Activated CD4-positive, CD25-positive, alpha-beta regulatory T cell (primary cell): ENCODE measurements around the gene TEAD2.
"Not testable (repeated sequence)": the region's sequence is repeated elsewhere in the genome, so short reads cannot be mapped to it uniquely, and the experiment has no call there.

Experiments used
- DNase-seq, 4 experiments: peaks; one replicate each; lab custom pipeline; 2025; lab: John Stamatoyannopoulos, UW

The TEAD2 gene

DNA sequence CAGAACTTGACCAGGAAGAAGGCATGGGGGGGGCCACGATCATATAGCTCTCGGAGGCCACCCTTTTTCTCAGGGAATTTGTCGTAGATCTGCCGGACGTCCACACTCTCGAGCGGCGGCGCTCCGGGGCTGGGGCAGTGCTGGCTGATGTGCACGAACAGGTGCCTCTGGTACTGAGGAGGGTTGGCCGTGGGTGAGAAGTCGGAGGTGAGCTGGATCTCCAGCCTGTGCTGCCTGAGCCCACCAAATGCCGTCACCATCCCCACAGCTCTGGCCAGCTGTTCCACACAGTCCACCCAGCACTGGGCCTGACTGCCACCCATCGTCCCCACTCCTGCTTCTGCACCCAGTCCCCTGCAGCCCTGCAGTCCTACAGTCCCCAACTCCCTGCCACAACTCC lies 15.0 kb downstream of the TEAD2 start:
- no peak for DNase-seq

DNA sequence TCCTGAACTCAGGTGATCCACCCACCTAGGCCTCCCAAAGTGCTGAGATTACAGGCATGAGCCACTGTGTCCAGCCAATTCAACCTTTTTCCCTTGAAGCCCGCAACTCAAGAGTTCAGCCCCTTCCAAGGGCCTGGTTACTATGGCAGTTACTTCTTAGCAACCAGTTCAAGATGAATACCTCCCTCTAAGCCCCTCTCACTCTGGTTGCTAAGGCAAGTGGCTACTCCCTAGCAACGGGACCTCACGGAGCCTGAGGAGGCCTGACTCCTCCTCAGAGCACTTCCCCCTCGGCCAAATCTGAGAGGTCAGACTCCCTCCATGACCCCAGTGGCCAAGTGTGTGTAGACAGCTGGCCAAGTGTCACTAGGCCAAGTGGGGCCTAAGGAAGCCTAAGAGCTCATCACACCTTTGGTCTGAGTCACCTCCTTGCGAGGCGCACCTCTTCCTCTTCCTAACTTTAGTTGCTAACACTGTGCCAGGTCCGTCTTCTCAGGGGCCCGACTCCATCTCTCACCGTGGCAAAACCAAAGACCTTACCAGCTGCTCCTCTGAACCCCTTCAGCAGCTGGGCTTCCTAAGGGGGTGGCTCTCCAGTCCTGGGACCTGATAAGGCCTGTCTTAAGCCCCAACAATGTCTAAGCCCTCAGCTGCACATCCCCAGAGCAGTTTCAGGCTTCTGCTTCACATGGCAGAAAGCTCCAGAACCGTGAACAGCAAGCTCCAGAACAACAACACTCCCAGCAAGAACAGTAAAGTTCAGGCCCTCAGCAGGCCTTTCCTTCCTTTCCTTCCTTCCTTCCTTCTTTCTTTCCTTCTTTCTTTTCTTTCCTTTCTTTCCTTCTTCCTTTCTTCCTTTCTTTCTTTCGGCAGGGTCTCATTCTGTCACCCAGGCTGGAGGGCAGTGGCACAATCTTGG lies 17.5 kb downstream of the TEAD2 start:
- DNase-seq: no peak

DNA sequence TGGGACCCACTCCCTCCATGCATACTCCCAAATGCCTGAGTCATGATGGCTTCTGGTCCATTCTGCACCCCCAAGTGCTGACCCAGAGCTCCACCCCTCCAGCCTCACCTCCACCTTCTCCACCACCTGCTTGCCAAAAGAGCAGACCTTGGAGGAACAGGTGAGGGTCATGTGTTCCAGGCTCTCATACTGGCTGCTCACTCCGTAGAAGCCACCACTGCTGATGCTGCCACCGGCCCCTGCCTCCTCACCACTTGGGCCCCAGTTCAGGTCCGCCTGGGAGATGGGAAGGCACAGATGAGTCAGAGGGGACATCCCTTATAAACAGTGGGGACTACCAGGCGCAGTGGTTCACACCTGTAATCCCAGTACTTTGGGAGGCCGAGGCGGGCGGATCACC lies 19.1 kb downstream of the TEAD2 start:
- DNase-seq: no peak

DNA sequence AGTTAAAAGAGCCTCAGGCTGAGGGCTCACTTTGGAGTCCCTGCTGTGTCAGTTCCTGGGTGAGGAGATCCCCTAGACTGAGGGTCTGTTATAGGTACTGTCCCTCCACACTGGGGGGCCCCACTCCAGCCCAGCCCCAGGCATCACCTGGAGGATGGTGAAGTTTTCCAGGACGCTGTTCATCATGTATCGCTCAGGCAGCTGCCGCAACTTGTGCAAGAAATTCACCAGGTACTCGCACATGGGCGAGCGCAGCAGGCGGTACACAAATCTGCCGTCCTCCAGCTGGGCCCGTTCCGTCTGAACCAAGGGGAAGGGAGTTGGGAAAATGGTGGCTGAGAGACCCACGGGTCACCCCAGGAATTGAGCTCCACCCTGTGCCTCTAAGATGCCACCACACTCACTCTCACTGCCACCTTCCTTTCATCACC lies 19.9 kb downstream of the TEAD2 start:
- DNase-seq: no peak

DNA sequence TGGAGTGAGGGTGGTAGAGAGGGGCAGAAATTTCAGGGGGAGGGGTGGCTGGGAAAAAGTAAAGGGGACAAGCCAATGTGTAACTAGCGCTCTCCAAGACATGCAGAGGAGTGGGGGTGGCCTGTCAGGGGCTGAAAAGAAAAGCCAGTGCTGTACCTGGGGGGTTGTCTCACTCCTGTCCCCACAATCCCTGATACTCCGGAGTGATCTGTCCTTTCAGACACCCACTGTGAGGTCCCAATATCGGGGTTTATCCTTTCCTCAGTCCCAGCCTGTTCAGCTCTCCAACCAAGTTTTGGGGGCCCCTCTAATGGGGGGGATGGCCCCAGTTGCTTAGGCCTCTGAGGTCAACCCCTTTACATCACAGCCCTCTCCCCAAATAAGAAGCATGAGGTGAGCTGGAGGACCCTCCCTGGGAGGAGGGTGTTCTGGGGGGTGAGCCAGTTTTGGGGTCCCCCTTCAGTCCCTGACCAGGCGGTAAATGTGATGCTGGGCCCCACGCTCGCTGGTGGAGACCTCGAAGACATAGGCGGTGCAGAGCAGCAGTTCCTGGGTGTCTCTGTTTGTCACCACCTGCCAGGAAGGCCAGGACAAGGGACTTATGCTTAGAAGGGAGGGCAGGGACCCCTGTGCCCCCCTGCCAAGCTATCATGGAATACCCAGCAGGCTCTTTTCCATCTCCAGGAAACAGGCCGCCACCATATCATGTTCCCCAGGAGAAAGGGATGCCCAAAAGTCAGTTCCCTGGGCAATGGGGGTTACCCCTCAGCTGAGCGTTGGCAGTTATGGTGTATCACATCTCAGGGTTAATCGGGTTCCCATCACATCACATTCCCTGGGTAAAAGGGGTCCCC lies 21.1 kb downstream of the TEAD2 start:
- DNase-seq: no peak

DNA sequence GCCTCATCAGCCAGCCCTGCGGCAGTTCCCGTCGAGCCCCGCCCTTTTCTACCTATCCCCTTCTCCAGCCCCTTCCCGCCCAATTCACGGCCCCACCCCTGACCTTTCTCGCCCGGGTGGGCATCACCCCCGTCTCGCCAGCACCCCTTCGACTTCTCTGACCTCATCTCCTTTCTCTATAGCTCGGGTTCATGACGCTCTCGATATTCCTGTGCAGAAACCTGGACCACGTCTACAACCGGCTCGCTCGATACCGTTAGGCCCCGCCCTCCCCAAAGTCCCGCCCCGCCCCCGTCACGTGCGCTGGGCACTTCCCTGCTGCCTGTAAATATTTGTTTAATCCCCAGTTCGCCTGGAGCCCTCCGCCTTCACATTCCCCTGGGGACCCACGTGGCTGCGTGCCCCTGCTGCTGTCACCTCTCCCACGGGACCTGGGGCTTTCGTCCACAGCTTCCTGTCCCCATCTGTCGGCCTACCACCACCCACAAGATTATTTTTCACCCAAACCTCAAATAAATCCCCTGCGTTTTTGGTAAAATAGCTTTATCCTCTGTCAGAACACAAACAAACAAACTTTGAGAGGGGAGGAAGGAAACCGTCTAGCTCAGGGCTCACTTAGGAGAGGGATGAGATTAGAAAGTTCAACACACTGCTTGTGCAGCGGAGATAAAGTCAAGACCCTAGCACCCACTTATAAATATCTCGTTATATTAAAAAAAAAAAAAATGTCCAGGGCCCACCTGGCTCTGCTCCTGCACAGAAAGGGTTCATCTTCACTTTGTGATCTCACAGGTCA lies 21.9 kb downstream of the TEAD2 start:
- DNase-seq: no peak

DNA sequence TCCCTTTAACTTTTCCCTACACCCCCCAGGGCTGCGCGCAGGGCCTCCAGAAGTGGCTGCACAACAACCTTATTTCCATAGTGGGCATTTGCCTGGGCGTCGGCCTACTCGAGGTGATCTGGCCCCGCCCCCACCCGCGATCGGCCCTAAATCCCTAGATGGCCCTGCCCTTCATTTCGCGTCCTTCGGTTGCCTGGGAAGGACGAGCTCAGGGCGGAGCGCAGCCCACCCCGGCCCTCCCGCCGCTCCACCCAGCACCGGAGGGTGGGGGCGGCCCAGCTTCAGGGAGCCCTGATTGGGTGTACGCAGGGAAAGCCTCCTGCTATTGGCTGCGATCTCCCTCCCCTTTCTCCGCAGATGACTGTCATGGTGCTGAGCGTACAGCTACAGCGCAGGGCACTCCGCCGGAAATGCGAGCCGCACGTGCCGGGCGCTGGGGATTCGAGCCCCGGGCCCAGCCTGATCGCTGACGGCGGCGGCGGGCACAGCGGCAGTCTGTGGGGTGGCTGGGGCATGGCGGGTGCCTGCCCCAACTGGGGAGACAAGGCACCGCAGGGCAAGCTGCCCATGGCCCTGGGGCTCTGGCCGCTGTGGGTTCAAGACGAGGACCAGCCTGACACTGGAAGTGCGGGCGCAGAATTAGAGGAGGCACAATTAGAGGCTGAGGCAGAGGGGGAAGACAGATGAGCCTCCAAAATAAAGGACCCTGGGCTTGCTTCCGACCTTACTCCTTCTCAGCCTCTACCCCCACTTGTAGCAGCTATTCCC lies 22.7 kb downstream of the TEAD2 start:
- no peak for DNase-seq

DNA sequence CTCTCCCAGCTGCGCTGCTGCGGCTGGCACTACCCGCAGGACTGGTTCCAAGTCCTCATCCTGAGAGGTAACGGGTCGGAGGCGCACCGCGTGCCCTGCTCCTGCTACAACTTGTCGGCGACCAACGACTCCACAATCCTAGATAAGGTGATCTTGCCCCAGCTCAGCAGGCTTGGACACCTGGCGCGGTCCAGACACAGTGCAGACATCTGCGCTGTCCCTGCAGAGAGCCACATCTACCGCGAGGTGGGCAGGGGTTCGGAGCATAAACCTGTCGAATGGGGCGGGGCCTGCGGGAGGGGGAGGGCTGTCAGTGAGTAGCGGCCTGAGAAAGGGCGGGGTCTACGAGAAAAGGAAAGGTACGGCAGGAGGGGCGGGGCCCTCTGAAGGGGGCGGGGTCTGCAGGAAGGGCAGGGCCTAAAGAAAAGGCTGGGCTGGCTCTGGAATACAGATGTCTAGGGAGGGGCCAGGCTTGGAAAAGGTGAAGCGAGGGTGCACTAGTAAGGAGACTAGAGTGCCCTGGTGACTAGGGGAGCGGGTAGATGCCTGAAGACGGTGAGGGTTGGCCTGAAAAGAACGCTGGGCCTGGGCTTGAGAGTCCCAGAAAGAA lies 23.4 kb downstream of the TEAD2 start:
- no peak for DNase-seq

DNA sequence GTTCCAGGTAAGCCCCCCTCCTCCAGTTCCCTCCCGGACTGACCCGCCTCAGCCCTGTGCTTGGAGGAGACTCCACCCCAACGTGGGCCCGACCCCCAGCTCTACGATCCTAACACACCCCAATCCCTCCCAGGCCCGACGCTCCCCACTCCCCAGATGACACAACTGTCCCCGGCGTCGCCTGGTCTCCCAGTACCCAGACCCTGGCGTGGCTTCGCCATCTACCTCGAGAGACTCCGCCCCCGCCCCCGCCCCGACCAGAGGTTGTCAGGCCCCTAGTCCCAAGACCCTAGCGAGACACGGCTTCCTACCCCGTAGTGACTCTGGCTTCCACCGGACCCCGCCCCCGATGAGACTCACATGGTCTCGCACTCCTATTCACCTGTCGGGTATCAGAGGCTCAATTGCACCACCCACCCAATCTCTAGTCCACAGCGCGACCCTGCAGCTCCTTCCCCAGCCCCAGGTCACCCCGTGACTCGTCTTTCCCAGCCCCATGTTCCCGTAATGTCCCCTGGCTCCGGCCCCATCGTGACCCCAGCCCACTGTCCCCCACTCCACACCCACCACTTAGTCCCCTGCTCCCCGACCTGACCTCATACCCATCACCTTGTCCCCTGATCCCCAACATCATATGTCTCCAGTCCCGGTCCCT lies 24.1 kb downstream of the TEAD2 start:
- no peak for DNase-seq

DNA sequence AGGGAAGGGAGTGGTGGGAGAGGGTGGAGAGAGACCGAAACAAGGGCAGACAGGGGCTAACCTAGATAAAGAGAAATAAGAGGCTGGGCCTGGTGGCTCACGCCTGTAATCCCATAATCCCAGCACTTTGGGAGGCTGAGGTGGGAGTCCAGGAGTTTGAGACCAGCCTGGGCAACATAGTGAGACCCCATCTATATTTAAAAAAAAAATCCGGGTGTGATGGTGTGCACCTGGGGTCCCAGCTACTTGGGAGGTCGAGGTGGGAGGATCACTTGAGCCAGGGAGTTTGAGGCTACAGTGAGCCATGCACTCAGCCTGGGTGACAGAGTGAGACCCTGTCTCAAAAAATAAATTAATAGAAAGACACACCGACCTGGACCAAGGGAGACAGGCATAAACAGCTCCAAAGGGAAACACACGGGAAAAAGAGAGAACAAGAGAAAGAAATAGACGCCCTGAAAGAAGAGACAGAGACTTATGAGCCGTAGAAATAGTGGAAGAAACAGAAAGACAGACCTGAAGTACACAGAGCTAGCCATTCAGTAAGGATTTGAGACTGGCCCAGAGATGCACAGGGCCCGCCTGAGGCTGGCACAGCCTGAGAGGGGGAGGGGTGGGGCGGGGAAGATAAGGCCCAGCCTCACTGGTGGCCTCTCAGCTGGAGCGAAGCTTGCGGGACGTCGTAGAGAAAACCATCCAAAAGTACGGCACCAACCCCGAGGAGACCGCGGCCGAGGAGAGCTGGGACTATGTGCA lies 24.8 kb downstream of the TEAD2 start:
- DNase-seq: no peak

DNA sequence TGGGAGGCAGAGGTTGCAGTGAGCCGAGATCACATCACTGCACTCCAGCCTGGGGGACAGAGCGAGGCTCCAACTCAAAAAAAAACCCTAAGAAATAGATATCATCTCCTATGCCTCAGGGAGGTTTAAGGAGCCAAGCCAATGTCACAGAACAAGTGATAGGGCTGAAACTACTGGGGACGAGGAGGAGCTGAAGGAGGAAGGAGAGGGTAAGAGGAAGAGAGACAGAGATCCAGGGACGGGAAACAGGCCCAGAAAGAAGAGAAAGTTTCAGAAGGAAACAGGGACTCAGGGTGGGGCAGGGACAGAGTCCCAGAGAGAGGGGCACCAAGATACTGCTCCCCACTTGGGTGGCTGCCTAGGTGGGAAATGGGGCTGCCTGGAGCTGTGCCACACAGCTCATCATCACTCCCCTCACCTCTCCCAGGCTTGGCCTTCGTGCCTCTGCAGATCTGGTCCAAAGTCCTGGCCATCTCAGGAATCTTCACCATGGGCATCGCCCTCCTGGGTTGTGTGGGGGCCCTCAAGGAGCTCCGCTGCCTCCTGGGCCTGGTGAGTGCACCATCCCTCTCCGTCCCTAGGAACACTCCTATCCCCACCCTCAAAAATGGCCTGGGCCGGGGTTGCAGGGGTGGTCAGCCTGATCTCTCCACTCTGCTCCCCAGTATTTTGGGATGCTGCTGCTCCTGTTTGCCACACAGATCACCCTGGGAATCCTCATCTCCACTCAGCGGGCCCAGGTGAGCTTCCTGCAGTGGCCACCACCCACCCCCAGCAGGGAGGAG lies 25.5 kb downstream of the TEAD2 start:
- no peak for DNase-seq

DNA sequence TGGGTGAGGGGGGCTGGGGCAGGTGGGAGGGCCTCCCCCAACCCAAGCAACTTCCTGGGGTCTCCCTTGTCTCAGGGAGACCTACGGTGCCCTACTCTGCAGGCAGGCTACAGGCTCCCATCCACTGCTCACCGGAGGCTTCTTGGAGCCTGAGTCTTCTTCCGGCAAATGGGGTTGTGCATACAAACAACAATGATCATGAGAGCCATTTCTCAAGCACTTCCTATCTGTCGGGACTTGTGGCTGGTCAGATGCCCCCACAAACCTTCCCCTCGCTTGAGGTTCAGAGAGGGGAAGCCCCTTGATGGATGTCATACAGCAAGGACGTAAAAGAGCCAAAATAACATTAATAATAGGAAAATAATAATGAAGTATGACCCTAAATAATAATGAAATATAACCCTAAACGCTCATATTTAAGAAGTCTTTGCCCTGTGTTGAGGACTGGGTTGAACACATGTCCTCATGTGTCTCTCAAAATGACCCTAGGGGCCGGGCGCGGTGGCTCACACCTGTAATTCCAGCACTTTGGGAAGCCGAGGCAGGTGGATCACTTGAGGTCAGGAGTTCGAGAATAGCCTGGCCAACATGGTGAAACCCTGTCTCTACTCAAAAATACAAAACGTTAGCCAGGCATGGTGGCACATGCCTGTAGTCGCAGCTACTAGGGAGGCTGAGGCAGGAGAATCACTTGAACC lies 26.3 kb downstream of the TEAD2 start:
- DNase-seq: no peak

DNA sequence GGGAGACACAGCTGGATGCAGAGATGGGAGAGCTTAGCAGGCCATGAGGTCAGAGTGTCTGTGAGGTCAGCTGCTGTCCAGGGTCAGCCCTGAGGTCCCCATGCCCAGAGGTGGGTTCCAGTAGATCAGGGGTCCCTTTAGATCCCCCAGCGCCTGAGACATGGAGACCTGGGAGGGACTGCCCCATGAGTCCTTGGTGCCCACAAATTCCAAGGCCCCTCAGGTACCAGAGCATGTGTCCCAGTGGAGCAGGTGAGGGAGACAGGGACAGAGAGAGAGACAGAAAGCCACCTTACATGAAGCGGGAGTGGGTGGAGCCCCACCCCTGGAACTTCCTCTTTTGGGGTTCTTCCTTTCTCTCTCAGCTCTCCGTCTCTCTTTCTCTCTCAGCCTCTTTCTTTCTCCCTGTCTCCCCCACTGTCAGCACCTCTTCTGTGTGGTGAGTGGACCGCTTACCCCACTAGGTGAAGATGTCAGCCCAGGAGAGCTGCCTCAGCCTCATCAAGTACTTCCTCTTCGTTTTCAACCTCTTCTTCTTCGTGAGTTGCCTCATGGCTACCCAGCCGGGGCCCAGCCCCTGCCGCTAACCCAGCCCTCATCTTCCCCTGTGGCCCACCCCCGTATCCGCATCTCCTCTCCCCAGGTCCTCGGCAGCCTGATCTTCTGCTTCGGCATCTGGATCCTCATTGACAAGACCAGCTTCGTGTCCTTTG lies 27.0 kb downstream of the TEAD2 start, which contains the start of gene CD37:
Gene CD37 (plus strand): TSS at position 336 of the 713 bp plus-strand sequence. CDS start 135 bp downstream, at position 471.
- DNase-seq: peak in 2 of 4 experiments; percentile 26 to 27

DNA sequence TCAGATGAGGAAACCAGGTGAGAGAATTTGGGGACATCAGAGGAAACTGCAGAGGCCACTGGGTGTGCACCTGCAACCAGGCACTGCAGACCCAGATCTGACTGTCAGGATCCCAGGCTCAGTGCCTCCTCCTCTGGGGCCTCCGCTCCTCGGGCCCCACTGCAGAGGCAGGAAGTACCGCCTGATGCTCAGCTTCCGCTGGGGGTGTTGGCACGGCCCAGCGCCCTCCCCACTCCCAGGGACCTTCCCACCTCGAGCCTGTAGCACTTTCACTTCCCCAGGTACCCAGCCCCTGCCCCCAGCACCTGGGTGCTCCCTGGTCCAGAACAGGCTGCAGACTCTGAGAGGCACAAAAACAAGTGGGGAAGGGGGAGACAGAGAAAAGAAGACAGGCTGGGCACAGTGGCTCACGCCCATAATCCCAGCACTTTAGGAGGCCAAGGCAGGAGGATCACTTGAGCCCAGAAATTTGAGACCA lies 28.4 kb downstream of the TEAD2 start:
- peak in 2 of 4 experiments; percentile 41 to 53 for DNase-seq

DNA sequence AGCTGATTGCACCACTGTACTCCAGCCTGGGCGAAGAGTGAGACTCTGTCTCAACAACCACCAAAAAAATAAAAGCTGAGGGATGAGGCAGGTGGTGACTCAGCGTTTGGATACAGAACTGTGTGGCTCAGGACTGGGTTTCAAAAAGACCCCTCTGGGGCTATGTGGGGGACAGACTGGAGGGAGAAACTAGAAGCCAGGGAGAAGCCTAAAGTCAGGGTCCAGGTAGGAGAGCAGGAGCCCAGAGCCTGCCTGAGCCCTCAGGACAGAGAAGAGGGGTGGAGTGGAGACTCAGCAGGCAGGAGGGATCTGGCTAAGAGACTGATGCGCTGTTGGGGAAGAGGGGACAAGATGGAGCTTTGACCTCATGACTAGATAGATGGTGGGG lies 28.8 kb downstream of the TEAD2 start:
- no peak for DNase-seq

DNA sequence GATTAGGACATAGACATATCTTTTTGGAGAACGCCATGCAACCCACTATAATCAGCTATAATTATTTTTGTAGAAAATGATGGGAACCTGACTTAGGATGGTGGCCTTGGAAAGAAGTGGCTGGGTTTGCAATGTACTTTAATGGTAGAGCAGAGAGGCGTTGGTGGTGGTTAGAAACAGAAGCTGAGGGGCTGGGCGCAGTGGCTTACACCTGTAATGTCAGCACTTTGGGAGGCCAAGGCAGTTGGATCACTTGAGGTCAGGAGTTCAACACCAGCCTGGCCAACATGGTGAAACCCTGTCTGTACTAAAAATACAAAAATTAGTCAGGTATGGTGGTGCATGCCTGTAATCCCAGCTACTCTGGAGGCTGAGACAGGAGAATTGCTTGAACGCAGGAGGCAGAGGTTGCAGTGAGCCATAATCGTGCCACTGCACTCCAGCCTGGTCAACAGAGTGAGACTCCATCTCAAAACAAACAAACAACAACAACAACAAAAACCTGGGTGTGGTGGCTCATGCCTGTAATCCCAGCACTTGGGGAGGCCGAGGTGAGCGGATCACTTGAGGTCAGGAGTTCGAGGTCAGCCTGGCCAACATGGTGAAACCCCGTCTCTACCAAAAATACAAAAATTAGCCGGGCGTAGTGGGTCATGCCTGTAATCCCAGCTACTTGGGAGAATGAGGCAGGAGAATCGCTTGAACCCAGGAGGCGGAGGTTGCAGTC lies 29.4 kb downstream of the TEAD2 start:
- DNase-seq: not testable (repeated sequence)
